ENCODE measurements around the gene FARSA.
"Not testable (repeated sequence)": the region's sequence is repeated elsewhere in the genome, so short reads cannot be mapped to it uniquely, and the experiment has no call there.

FARSA gene

GRCh38 chr19:12890787-12891552, 42.5 kb downstream of the FARSA start, which contains the start of gene GCDH:
Gene GCDH (plus strand): TSS chr19:12891160. CDS start chr19:12891305, 145 bp downstream.
- DNase-seq (ENCODE audit: low read depth, low spot score), result peak; percentile 93

GRCh38 chr19:12890299-12890786, 43.2 kb downstream of the FARSA start:
- not testable (repeated sequence) for DNase-seq (ENCODE audit: low read depth, low spot score)

GRCh38 chr19:12888006-12888603, 45.4 kb downstream of the FARSA start:
- no peak for DNase-seq (ENCODE audit: low read depth, low spot score)

GRCh38 chr19:12886969-12887747, 46.4 kb downstream of the FARSA start, which contains the start of gene KLF1:
Gene KLF1 (minus strand): TSS chr19:12887201. CDS start chr19:12887140, 61 bp downstream.
- DNase-seq (ENCODE audit: low read depth, low spot score), result no peak

- DNase-seq (ENCODE audit: low read depth, low spot score), result no peak
Observed at GRCh38 chr19:12886651-12886968, 46.9 kb downstream of the FARSA start.

- DNase-seq (ENCODE audit: low read depth, low spot score), result no peak
Observed at GRCh38 chr19:12885749-12886650, 47.5 kb downstream of the FARSA start.

- DNase-seq (ENCODE audit: low read depth, low spot score), result no peak
Observed at GRCh38 chr19:12884926-12885748, 48.4 kb downstream of the FARSA start.

GRCh38 chr19:12884627-12884925, 48.9 kb downstream of the FARSA start:
- no peak for DNase-seq (ENCODE audit: low read depth, low spot score)

- DNase-seq (ENCODE audit: low read depth, low spot score), result no peak
Observed at GRCh38 chr19:12884202-12884601, 49.3 kb downstream of the FARSA start.

GRCh38 chr19:12882589-12882988, 50.9 kb downstream of the FARSA start:
- DNase-seq (ENCODE audit: low read depth, low spot score), result no peak

GRCh38 chr19:12881172-12881808, 52.2 kb downstream of the FARSA start, which contains the start of gene DNASE2:
Gene DNASE2 (minus strand): TSS chr19:12881449. CDS start chr19:12881375, 74 bp downstream.
- DNase-seq (ENCODE audit: low read depth, low spot score), result no peak

GRCh38 chr19:12880551-12881171, 52.9 kb downstream of the FARSA start:
- DNase-seq (ENCODE audit: low read depth, low spot score), result no peak

- no peak for DNase-seq (ENCODE audit: low read depth, low spot score)
Observed at GRCh38 chr19:12875086-12875485, 58.4 kb downstream of the FARSA start.

GRCh38 chr19:12873891-12874745, 59.4 kb downstream of the FARSA start:
- no peak for DNase-seq (ENCODE audit: low read depth, low spot score)

GRCh38 chr19:12872941-12873890, 60.3 kb downstream of the FARSA start:
- DNase-seq (ENCODE audit: low read depth, low spot score), result no peak

Measured in smooth muscle cell of the brain vasculature (primary cell).